ENCODE results near the gene SOX8.

Gene SOX8

DNA sequence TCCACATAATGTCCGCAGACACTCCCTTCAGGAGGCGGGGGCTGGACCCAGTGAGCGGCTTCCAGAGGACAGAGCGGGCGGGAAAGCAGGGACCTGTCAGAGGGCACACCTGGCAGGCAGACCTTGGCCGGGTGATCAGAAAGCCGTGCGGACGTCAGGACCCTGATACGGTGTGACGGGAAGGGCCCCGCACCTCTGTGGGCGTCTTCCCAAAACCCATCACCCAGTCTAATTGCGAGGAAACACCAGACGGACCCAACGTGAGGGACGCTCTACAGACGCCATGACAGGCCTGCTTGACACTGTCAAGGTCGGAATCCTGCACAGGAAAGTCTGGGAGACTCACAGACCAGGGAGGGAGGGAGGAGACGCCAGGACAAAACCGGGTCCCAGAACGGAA is 19.2 kb upstream of the SOX8 start:
- no peak overlapping the region for H3K9ac ChIP-seq (ENCODE audit: low read length)
- H3K4me1 ChIP-seq (ENCODE audit: control insufficient read depth, insufficient read depth, low read length) = no peaks in the 10 kb centered on the region
- no peaks in the 10 kb centered on the region for H3K27me3 ChIP-seq (ENCODE audit: control insufficient read depth, insufficient read depth, low read length)
- no peaks in the 10 kb centered on the region for H3K9me3 ChIP-seq (ENCODE audit: control insufficient read depth, low read length)
- H3K36me3 ChIP-seq (ENCODE audit: control insufficient read depth, insufficient read depth, low read length) = no peaks in the 10 kb centered on the region
- no peak overlapping the region for H3K4me3 ChIP-seq (ENCODE audit: low read length)

DNA sequence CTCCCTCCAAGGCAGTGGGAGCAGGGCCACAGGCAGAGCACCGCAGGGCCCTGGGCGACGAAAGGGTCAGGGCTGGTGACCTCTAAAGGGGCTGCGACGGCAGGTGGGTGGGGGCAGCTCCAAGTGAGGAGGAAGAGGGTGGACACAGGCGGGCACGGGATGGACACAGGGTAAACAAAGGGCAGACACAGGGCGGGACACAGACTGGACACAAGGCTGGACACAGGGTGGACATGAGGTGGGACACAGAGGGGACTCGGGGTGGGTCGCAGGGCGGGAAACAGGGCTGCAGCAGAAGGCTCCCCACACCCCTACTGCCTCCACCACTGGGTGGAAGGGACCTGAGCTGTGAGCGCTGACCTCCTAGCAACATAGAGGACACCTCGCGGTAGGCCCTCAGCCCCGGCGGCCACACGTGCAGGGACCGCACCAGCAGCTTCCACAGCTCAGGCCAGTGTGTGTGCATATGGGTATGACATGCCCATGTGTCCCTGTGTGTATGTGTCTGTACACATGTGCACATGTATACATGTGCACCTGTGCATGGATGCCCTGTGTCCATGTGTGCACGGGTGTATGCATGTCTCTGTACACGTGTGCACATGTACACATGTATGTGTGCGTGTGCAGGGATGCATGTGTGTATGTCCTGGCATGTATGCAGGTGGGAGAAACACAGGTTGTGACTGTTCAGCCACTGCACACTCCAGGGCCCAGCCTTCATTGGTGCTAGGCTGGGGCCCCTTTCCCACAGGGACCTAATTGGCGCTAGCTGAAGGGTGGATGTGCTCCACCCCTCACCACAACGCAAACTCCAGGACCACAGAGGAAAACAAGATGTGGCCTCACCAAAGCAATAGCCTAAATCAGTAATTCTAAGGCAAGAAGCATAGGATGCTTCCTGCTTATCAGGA is 18.4 kb upstream of the SOX8 start:
- Histone ChIP-seq H3K36me3 (ENCODE audit: control insufficient read depth, insufficient read depth, low read length) (no peaks in the 10 kb centered on the region), H3K9ac (ENCODE audit: low read length) (no peak overlapping the region), H3K4me1 (ENCODE audit: control insufficient read depth, insufficient read depth, low read length) (no peaks in the 10 kb centered on the region), H3K27me3 (ENCODE audit: control insufficient read depth, insufficient read depth, low read length) (no peaks in the 10 kb centered on the region), H3K4me3 (ENCODE audit: low read length) (no peak overlapping the region), H3K9me3 (ENCODE audit: control insufficient read depth, low read length) (no peaks in the 10 kb centered on the region)

DNA sequence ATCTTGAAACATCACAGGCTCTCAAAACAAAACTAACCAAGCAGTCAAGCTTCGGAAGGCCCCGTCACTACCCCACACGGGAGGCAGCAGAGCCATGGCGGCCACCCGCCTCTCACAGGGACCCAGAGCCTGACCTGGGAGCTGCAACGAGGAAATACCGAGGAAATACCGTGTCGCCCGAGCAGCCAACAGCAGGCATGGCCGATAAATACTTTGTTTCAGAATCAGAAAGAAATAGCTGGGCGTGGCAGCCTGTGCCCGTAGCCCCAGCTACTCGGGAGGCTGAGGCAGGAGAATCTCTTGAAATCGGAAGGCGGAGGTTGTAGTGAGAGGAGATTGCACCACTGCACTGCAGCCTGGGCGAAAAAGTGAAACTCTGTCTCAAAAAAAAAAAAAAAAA is 17.7 kb upstream of the SOX8 start:
- no peak overlapping the region for H3K4me3 ChIP-seq (ENCODE audit: low read length)
- H3K36me3 ChIP-seq (ENCODE audit: control insufficient read depth, insufficient read depth, low read length) = no peaks in the 10 kb centered on the region
- no peaks in the 10 kb centered on the region for H3K27me3 ChIP-seq (ENCODE audit: control insufficient read depth, insufficient read depth, low read length)
- H3K9me3 ChIP-seq (ENCODE audit: control insufficient read depth, low read length) = no peaks in the 10 kb centered on the region
- no peaks in the 10 kb centered on the region for H3K4me1 ChIP-seq (ENCODE audit: control insufficient read depth, insufficient read depth, low read length)
- no peak overlapping the region for H3K9ac ChIP-seq (ENCODE audit: low read length)

DNA sequence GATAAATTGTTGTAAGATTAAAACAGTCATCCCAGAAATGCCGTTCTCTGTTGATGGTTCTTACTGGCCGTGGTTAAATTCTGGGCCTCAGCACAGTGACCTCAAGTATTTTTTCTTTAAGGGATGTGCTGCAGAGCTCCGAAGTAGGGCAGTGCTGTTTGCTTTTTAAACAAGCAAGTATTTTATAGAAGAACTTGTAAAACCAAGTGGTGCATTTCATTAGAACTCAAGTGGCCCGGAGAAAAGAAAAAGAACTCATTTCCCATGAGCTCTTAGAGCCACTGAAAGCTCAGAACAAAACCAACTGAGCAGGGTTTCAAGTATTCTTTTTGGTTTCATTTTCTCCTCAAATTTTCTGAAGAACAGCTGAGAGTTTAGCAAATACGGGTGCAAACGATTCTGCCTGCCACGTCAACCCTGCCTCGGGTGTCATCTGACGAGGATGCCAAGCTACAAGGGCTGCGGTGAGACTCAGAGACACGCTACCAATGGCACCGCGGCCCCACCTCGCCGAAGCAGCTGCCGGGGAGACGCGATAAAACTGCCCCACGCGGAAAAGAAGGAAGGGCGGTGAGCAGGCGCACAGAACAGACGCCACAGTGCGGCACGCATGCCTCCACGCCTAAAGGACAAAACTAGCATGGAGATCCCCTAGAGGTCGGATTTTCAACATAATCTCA is 17.1 kb upstream of the SOX8 start:
- Histone ChIP-seq H3K36me3 (ENCODE audit: control insufficient read depth, insufficient read depth, low read length) (no peaks in the 10 kb centered on the region), H3K27me3 (ENCODE audit: control insufficient read depth, insufficient read depth, low read length) (no peaks in the 10 kb centered on the region), H3K9ac (ENCODE audit: low read length) (no peak overlapping the region), H3K4me1 (ENCODE audit: control insufficient read depth, insufficient read depth, low read length) (peaks cover under 1% of the 10 kb centered on the region), H3K4me3 (ENCODE audit: low read length) (no peak overlapping the region), H3K9me3 (ENCODE audit: control insufficient read depth, low read length) (no peaks in the 10 kb centered on the region)

DNA sequence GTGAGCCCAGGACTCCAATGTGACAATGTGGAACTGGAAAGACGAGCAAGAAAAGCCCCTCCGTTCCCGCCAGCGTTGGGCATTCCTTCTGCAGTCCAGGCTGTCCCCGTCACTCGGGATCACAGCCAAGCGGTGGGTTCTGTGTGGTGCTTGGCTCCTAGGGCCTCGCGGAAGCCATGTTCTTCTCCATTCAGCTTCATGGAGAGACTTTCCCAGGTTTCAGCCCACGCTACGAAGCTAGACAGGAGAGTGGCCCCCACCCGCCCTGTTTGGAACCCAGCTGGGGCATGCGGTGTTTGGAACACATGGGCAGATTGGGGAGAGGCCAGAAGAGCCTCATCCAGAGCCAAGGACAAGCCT is 16.6 kb upstream of the SOX8 start:
- Histone ChIP-seq H3K36me3 (ENCODE audit: control insufficient read depth, insufficient read depth, low read length) (no peaks in the 10 kb centered on the region), H3K27me3 (ENCODE audit: control insufficient read depth, insufficient read depth, low read length) (no peaks in the 10 kb centered on the region), H3K9ac (ENCODE audit: low read length) (no peak overlapping the region), H3K4me3 (ENCODE audit: low read length) (no peak overlapping the region), H3K9me3 (ENCODE audit: control insufficient read depth, low read length) (no peaks in the 10 kb centered on the region), H3K4me1 (ENCODE audit: control insufficient read depth, insufficient read depth, low read length) (peaks cover 6% of the 10 kb centered on the region)

DNA sequence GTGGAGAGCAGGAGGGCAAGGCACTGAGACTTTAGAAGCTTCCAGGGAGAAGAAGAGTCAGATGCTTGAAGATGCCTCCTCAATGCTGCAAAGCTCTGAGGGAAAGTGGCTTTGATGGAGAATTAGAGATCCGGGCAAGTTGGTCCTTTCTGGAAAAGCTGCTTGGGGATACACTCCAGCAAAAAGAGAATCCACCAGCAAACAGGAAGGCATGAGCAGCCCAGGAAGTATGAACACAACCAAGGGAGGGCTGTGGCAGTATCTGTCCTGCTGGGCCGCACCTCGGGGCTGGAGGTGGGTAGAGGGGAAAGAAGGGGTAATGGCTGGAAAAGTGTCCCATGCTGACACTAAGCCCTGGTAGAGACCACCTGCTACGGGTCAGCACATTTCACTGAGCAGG is 16.1 kb upstream of the SOX8 start:
- Histone ChIP-seq H3K4me1 (ENCODE audit: control insufficient read depth, insufficient read depth, low read length) (peaks cover 8% of the 10 kb centered on the region), H3K4me3 (ENCODE audit: low read length) (no peak overlapping the region), H3K9me3 (ENCODE audit: control insufficient read depth, low read length) (no peaks in the 10 kb centered on the region), H3K27me3 (ENCODE audit: control insufficient read depth, insufficient read depth, low read length) (no peaks in the 10 kb centered on the region), H3K9ac (ENCODE audit: low read length) (no peak overlapping the region), H3K36me3 (ENCODE audit: control insufficient read depth, insufficient read depth, low read length) (no peaks in the 10 kb centered on the region)

DNA sequence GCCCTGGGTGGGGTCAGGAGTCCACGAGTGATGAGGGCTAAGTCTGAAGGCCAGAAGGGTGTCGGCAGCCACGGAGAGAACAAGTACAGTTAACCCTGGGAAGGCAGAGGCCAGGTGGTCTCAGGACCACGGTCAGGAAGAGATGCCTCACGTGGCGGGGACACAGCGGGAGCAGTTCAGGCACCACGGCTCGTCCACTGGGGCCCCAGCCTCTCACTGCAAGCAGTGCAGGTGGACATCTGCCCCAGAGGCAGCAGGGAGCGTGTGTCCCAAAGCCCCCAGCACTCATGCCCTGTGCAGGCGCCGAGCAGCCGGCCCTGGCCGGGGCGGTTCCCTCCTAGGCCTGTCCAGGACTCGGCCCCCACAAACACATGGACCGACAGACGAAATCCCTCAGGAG is 15.5 kb upstream of the SOX8 start:
- Histone ChIP-seq H3K36me3 (ENCODE audit: control insufficient read depth, insufficient read depth, low read length) (no peaks in the 10 kb centered on the region), H3K9me3 (ENCODE audit: control insufficient read depth, low read length) (no peaks in the 10 kb centered on the region), H3K27me3 (ENCODE audit: control insufficient read depth, insufficient read depth, low read length) (no peaks in the 10 kb centered on the region), H3K9ac (ENCODE audit: low read length) (no peak overlapping the region), H3K4me3 (ENCODE audit: low read length) (no peak overlapping the region), H3K4me1 (ENCODE audit: control insufficient read depth, insufficient read depth, low read length) (peaks cover 9% of the 10 kb centered on the region)

DNA sequence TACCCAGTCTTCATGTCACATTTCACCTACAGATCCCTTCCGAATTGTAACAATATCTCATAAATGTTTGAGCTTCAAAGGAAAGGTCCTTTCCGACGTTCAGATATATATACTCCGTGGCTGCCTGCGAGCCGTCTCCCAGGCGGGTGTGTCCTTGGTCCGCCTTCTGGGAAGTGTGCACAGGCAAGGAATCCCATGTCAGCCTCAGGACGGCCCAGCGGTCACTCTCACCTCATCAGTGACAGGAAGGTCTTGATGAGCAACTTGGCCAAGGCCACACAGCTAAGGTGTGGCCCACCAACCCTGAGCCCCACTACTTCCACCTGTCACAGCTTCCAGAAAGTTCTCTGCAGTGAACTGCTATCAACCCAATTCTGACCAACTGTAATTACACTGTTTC is 15.1 kb upstream of the SOX8 start:
- H3K4me1 ChIP-seq (ENCODE audit: control insufficient read depth, insufficient read depth, low read length) = peaks cover 13% of the 10 kb centered on the region
- H3K36me3 ChIP-seq (ENCODE audit: control insufficient read depth, insufficient read depth, low read length) = no peaks in the 10 kb centered on the region
- no peak overlapping the region for H3K9ac ChIP-seq (ENCODE audit: low read length)
- no peaks in the 10 kb centered on the region for H3K27me3 ChIP-seq (ENCODE audit: control insufficient read depth, insufficient read depth, low read length)
- H3K4me3 ChIP-seq (ENCODE audit: low read length) = no peak overlapping the region
- peaks cover under 1% of the 10 kb centered on the region for H3K9me3 ChIP-seq (ENCODE audit: control insufficient read depth, low read length)

DNA sequence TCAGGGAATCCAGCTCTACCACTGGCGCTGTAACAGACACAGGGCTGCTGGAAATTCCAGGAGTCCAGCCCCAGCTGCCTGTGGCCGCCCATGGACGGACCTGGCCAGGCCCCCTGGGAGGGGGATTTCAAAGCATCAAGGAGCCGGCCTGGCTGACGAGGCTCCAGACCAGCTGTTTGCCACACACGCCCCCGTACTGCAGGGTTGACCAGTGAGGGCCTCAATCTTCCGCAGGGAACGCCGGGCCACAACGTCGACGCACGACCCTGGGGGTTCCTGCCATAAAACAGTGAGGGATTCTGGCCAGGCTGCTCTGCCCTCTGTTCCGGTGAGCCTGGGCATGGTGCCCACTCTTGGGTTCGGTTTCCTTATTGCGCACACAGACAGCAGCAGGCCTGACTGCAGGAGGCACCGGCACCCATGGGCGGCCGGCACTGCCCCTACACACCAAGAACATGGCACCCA is 14.5 kb upstream of the SOX8 start:
- Histone ChIP-seq H3K4me1 (ENCODE audit: control insufficient read depth, insufficient read depth, low read length) (peaks cover 19% of the 10 kb centered on the region), H3K9me3 (ENCODE audit: control insufficient read depth, low read length) (peaks cover 3% of the 10 kb centered on the region)

DNA sequence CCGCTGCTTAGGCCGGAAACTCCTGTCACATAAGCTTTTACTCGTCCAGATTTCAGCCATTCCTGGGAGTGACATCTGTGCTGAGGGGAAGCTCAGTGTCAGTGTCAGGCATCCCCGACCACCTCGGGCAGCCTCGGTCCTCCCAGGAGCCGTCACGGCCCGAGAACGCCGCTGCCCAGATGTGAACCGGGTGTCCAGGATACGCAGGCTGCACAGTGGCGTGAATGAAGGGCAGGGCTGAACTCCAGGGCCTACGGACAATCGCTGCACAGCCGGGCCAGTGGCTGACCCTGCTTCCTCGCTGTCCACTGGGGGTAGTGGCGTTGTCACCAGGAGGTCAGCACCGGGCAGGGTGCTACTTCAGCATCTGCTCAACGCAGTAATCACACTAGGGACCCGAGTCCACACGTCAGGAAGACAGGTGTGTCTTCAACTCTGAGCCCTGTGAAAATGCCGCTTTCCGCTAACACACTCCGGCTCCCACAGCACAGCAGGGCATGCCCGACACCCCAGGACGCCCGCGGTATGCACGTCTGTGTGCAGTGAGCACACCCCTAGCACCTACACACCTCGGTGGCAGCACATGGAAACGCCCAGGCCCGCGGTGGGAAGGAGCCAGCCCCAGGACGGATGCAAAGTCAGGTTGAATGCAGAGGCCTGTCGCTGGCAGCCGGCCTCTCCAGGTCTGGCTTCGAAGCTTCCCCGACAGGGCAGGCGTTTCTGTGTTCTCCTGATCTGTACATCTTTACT is 13.8 kb upstream of the SOX8 start:
- H3K9me3 ChIP-seq (ENCODE audit: control insufficient read depth, low read length) = peaks cover 3% of the 10 kb centered on the region
- H3K4me1 ChIP-seq (ENCODE audit: control insufficient read depth, insufficient read depth, low read length) = peaks cover 24% of the 10 kb centered on the region
- H3K9ac ChIP-seq (ENCODE audit: low read length) = no peak overlapping the region
- no peaks in the 10 kb centered on the region for H3K36me3 ChIP-seq (ENCODE audit: control insufficient read depth, insufficient read depth, low read length)
- H3K4me3 ChIP-seq (ENCODE audit: low read length) = no peak overlapping the region
- peaks cover 10% of the 10 kb centered on the region for H3K27me3 ChIP-seq (ENCODE audit: control insufficient read depth, insufficient read depth, low read length)

More for the DNA sequence above, 14.5 kb upstream of the SOX8 start:
- H3K9ac ChIP-seq (ENCODE audit: low read length) = no peak overlapping the region
- H3K27me3 ChIP-seq (ENCODE audit: control insufficient read depth, insufficient read depth, low read length) = peaks cover 4% of the 10 kb centered on the region
- H3K36me3 ChIP-seq (ENCODE audit: control insufficient read depth, insufficient read depth, low read length) = no peaks in the 10 kb centered on the region
- no peak overlapping the region for H3K4me3 ChIP-seq (ENCODE audit: low read length)

DNA sequence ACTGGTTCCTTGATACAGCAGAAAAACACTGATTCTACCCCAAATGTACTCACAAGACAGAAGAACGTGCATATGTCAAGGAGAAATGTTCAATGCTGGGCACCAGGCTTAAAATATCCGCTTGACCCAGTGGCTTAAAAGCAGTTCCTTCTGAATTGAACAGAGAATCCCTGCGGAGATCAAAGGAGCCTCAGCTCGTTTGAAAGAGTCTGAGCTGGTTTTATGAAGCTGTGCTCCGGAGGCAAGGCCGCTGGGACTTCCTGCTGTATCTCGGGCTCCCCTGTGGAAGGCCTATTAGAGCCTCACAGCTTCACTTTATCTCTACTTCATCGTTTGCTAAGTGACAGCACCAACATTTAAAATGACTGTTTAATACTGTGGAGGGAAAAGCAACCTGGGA is 12.9 kb upstream of the SOX8 start:
- Histone ChIP-seq H3K36me3 (ENCODE audit: control insufficient read depth, insufficient read depth, low read length) (no peaks in the 10 kb centered on the region), H3K27me3 (ENCODE audit: control insufficient read depth, insufficient read depth, low read length) (peaks cover 15% of the 10 kb centered on the region), H3K9ac (ENCODE audit: low read length) (no peak overlapping the region), H3K4me1 (ENCODE audit: control insufficient read depth, insufficient read depth, low read length) (peaks cover 24% of the 10 kb centered on the region), H3K9me3 (ENCODE audit: control insufficient read depth, low read length) (peaks cover 3% of the 10 kb centered on the region), H3K4me3 (ENCODE audit: low read length) (no peak overlapping the region)

Measured in mucosa of stomach (tissue), 1 donor.